SK-N-SH treated with all-trans-retinoic acid at 6 μM for 48 hours (cell line): ENCODE data around the gene FAM13A.

Source experiments
- ATAC-seq: fragments of 200-7000 bp; cut with Tn5 transposase; 3 replicates; pipeline ENCODE4 v1.9.1; 2020; ENCODE audit warnings: mild to moderate bottlenecking, moderate library complexity
- ARNTL ChIP-seq: fragments of 450-650 bp; formaldehyde crosslinking; IDR thresholded peaks from 2 replicates; pipeline ENCODE4 v1.5.0; 2020; ENCODE audit warnings: low read depth, mild to moderate bottlenecking, moderate library complexity, borderline replicate concordance
- BACH2 ChIP-seq: fragments of 250-450 bp; sonication (Bioruptor Pico); IDR thresholded peaks from 2 replicates; pipeline ENCODE4 v1.9.0; 2021; ENCODE audit warnings: mild to moderate bottlenecking, borderline replicate concordance
- CSRNP3 ChIP-seq: fragments of 250-450 bp; sonication (Bioruptor Pico); IDR thresholded peaks from 2 replicates; pipeline ENCODE4 v1.5.1; 2021; ENCODE audit warnings: mild to moderate bottlenecking, moderate library complexity
- ESRRG ChIP-seq: fragments of 250-450 bp; sonication (Bioruptor Pico); IDR thresholded peaks from 2 replicates; pipeline ENCODE4 v1.6.1; 2021; ENCODE audit warnings: mild to moderate bottlenecking
- GLIS3 ChIP-seq: fragments of 250-450 bp; sonication (Bioruptor Pico); IDR thresholded peaks from 2 replicates; pipeline ENCODE4 v1.5.0; 2020; ENCODE audit warnings: mild to moderate bottlenecking, moderate library complexity
- ISL1 ChIP-seq: fragments of 250-450 bp; sonication (Bioruptor Pico); IDR thresholded peaks from 2 replicates; pipeline ENCODE4 v2.1.2; 2022; ENCODE audit warnings: mild to moderate bottlenecking, moderate library complexity
- OSR1 ChIP-seq: fragments of 250-450 bp; sonication (Bioruptor Pico); IDR thresholded peaks from 2 replicates; pipeline ENCODE4 v1.8.0; 2022; ENCODE audit warnings: moderate library complexity, mild to moderate bottlenecking, inconsistent platforms
- PATZ1 ChIP-seq: fragments of 250-450 bp; sonication (Bioruptor Pico); IDR thresholded peaks from 2 replicates; pipeline ENCODE4 v1.8.0; 2020; ENCODE audit warnings: mild to moderate bottlenecking, moderate library complexity, borderline replicate concordance
- PPARA ChIP-seq: fragments of 250-450 bp; sonication (Bioruptor Pico); IDR thresholded peaks from 2 replicates; pipeline ENCODE4 v1.5.0; 2020; ENCODE audit warnings: mild to moderate bottlenecking, borderline replicate concordance
- RARB ChIP-seq: fragments of 250-450 bp; sonication (Bioruptor Pico); IDR thresholded peaks from 2 replicates; pipeline ENCODE4 v1.8.0; 2021; ENCODE audit warnings: mild to moderate bottlenecking, moderate library complexity
- SNAI2 ChIP-seq: fragments of 250-450 bp; sonication (Bioruptor Pico); IDR thresholded peaks from 2 replicates; pipeline ENCODE4 v1.5.0; 2020; ENCODE audit warnings: mild to moderate bottlenecking, moderate library complexity
- TCF4 ChIP-seq: fragments of 250-450 bp; sonication (Bioruptor Pico); IDR thresholded peaks from 2 replicates; pipeline ENCODE4 v1.8.0; 2021; ENCODE audit warnings: mild to moderate bottlenecking, moderate library complexity, borderline replicate concordance
- TOX ChIP-seq: fragments of 250-450 bp; sonication (Bioruptor Pico); IDR thresholded peaks from 2 replicates; pipeline ENCODE4 v1.8.0; 2021; ENCODE audit warnings: mild to moderate bottlenecking, moderate library complexity, borderline replicate concordance
- ZC3H10 ChIP-seq: fragments of 250-450 bp; sonication (Bioruptor Pico); IDR thresholded peaks from 2 replicates; pipeline ENCODE4 v1.5.1; 2021; ENCODE audit warnings: mild to moderate bottlenecking, moderate library complexity
- ZFP3 ChIP-seq: fragments of 250-450 bp; sonication (Bioruptor Pico); IDR thresholded peaks from 2 replicates; pipeline ENCODE4 v1.5.0; 2020; ENCODE audit warnings: mild to moderate bottlenecking, moderate library complexity
- ZFP30 ChIP-seq: fragments of 450-650 bp; formaldehyde crosslinking; IDR thresholded peaks from 2 replicates; pipeline ENCODE4 v1.5.0; 2022; ENCODE audit warnings: mild to moderate bottlenecking, moderate library complexity
- ZNF70 ChIP-seq: fragments of 450-650 bp; formaldehyde crosslinking; IDR thresholded peaks from 2 replicates; pipeline ENCODE4 v1.5.0; 2020; ENCODE audit warnings: mild to moderate bottlenecking, moderate library complexity
- ZNF8 ChIP-seq: fragments of 450-650 bp; formaldehyde crosslinking; IDR thresholded peaks from 2 replicates; pipeline ENCODE4 v1.5.0; 2020; ENCODE audit warnings: mild to moderate bottlenecking, moderate library complexity
- TF ChIP-seq, protein P1 (sequence below): fragments of 250-450 bp; sonication (Bioruptor Pico); IDR thresholded peaks from 2 replicates; pipeline ENCODE4 v1.8.0; 2021; ENCODE audit warnings: low read depth, mild to moderate bottlenecking, moderate library complexity, borderline replicate concordance
- TF ChIP-seq, protein P2 (sequence below): fragments of 250-450 bp; sonication (Bioruptor Pico); IDR thresholded peaks from 2 replicates; pipeline ENCODE4 v1.5.0; 2020; ENCODE audit warnings: mild to moderate bottlenecking, moderate library complexity

FAM13A gene

DNA sequence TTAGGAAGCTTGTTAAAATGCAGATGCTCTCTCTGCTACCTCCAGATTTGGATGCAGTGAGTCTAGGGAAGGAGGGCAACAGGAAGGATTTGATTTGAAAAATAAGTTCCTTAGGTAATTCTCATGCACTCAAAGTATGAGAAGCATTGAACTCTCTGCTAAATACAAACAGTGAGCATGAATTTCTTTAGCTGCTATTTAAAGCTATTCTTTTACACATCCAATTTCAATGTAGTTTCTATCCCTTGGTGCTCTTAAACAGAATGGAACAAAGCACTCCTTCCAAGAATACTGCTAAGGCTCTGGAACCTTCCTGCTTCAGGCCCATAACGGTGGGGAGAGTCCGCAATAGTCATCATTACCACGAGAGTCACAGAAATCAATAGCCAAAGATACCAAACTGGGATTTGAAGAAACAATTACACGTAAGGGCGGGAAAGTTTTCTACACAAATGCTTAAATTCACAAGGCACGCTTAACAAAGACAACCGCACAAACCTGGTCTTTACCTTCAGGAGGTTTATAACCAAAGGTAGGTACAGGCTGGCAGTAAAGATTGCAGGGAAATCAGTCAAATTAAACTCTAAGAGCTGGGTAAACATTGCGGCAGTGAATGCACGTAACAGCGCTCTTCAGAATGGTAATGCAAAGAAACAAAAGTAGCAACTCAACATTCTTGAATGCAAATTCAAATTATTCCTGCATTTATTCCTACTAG is 236.1 kb downstream of the FAM13A start:
- 0 out of 2 replicates have a peak, but pooled peaks have one; percentile 54 for TF ChIP-seq TCF4 (CRISPR knock-in tag)
- no peak for TF ChIP-seq ISL1 (CRISPR knock-in tag)
- ATAC-seq = no peak

DNA sequence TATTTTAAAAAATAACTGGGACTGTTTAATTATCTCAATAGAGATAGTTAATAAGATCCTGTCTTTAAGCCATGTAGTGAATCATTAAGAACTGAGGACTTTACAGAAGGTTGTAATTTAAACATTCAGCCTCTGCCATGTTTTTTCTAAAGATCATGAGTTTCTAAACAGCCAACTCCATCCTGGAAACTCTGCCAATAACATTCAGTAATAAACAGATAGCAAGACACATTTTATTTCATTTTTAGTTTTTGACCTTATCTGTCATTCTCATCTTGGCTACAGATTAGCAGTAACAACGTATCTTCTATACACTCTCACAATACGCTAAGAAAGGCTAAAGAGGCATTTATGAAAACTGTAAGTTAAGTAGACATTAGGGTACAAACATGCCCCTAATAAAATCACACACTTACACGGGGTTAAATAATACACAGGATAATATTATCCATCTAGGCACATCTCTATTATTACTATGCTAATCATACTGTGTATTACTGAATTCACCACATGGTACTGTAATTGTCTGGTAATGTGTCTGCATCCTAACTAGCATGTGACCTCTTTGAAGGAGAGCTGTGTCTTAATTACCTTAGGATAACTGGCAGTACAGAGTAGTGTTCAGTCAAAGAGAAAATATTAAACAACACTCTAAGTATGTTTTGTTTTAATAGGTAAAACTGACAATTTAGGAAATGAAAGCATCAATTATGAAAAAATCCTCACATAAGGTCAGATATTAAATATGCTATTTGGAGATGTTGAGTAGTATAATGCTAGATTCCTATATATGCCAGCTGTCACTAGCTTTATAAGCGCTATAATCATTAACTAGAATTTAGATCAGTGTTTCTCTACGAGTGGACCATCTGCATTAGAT is 236.9 kb downstream of the FAM13A start:
- TF ChIP-seq SNAI2 (CRISPR knock-in tag) = no peak
- TF ChIP-seq OSR1 (CRISPR knock-in tag) = no peak
- no peak; the same call in 1 of the 2 replicates for TF ChIP-seq TCF4 (CRISPR knock-in tag)
- no peak for TF ChIP-seq PPARA (CRISPR knock-in tag)
- TF ChIP-seq BACH2 (CRISPR knock-in tag) = no peak
- TF ChIP-seq GLIS3 (CRISPR knock-in tag) = no peak
- no peak for TF ChIP-seq TOX (CRISPR knock-in tag)
- no peak for TF ChIP-seq PATZ1 (CRISPR knock-in tag)
- no peak for TF ChIP-seq ZFP30
- TF ChIP-seq, protein P1, sequence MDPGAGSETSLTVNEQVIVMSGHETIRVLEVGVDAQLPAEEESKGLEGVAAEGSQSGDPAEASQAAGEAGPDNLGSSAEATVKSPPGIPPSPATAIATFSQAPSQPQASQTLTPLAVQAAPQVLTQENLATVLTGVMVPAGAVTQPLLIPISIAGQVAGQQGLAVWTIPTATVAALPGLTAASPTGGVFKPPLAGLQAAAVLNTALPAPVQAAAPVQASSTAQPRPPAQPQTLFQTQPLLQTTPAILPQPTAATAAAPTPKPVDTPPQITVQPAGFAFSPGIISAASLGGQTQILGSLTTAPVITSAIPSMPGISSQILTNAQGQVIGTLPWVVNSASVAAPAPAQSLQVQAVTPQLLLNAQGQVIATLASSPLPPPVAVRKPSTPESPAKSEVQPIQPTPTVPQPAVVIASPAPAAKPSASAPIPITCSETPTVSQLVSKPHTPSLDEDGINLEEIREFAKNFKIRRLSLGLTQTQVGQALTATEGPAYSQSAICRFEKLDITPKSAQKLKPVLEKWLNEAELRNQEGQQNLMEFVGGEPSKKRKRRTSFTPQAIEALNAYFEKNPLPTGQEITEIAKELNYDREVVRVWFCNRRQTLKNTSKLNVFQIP (CRISPR knock-in tag) = no peak
- TF ChIP-seq, protein P2, sequence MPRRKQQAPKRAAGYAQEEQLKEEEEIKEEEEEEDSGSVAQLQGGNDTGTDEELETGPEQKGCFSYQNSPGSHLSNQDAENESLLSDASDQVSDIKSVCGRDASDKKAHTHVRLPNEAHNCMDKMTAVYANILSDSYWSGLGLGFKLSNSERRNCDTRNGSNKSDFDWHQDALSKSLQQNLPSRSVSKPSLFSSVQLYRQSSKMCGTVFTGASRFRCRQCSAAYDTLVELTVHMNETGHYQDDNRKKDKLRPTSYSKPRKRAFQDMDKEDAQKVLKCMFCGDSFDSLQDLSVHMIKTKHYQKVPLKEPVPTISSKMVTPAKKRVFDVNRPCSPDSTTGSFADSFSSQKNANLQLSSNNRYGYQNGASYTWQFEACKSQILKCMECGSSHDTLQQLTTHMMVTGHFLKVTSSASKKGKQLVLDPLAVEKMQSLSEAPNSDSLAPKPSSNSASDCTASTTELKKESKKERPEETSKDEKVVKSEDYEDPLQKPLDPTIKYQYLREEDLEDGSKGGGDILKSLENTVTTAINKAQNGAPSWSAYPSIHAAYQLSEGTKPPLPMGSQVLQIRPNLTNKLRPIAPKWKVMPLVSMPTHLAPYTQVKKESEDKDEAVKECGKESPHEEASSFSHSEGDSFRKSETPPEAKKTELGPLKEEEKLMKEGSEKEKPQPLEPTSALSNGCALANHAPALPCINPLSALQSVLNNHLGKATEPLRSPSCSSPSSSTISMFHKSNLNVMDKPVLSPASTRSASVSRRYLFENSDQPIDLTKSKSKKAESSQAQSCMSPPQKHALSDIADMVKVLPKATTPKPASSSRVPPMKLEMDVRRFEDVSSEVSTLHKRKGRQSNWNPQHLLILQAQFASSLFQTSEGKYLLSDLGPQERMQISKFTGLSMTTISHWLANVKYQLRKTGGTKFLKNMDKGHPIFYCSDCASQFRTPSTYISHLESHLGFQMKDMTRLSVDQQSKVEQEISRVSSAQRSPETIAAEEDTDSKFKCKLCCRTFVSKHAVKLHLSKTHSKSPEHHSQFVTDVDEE = no peak
- TF ChIP-seq ESRRG (CRISPR knock-in tag) = no peak
- TF ChIP-seq ZC3H10 (CRISPR knock-in tag) = no peak
- TF ChIP-seq ZNF70 = no peak
- TF ChIP-seq ARNTL (CRISPR knock-in tag) = no peak
- no peak for ATAC-seq

- TF ChIP-seq CSRNP3 (no peak), ARNTL (CRISPR knock-in tag) (no peak), GLIS3 (CRISPR knock-in tag) (no peak), ZFP3 (CRISPR knock-in tag) (no peak), SNAI2 (CRISPR knock-in tag) (no peak), ISL1 (CRISPR knock-in tag) (no peak), TOX (CRISPR knock-in tag) (no peak), RARB (CRISPR knock-in tag) (no peak), ZC3H10 (CRISPR knock-in tag) (no peak), BACH2 (CRISPR knock-in tag) (no peak), ZNF70 (no peak), ZNF8 (no peak), TCF4 (CRISPR knock-in tag) (no peak)
- TF ChIP-seq, protein P2 = no peak
- TF ChIP-seq, all 23 proteins: peak for 0
- ATAC-seq = peak; percentile 32
These were observed 238.1 kb downstream of the FAM13A start for GRCh38 chr4:88818631-88819470.
